NB4 (cell line): ENCODE results near the gene APC.

ENCODE experiments used
- CTCF ChIP-seq: IDR thresholded peaks from one replicate; pipeline ENCODE4 v1.5.1; 2012; ENCODE audit warnings: low read depth, low read length
- POLR2A ChIP-seq: IDR thresholded peaks from 2 replicates; pipeline ENCODE4 v1.6.1; 2011; ENCODE audit warnings: mild to moderate bottlenecking; ENCODE audit not compliant: insufficient read length; ENCODE audit errors: extremely low read depth

- TF ChIP-seq CTCF (no peak), POLR2A (no peak)
Observed at GRCh38 chr5:112799661-112800060, 62.0 kb downstream of the APC start.
